PC-3 (cell line): Measurements from ENCODE around the gene ZSCAN1. TPM values are rescaled to one million over a fixed set of nuclear protein-coding genes. Genes with fewer than 3 reads are reported as not detected.

Experiments
- ATAC-seq: fragments of 200-7000 bp; cut with Tn5 transposase; 2 replicates; pipeline ENCODE4 v1.9.1; 2020; ENCODE audit warnings: mild to moderate bottlenecking, moderate library complexity
- BruUV-seq: library from RNA; stranded (reverse); fragments of 400-500 nt; replicated peaks from 2 replicates; lab custom pipeline; 2021; lab: Mats Ljungman, UMichigan
- CTCF ChIA-PET: fragments of 300-600 bp; sonication (Branson Sonifier 250); formaldehyde crosslinking; loops from one replicate; lab custom pipeline; 2022; ENCODE audit warnings: antibody characterized with exemption; lab: Charles Lee
- POLR2A ChIA-PET: fragments of 300-600 bp; sonication (Branson Sonifier 250); formaldehyde crosslinking; loops from one replicate; lab custom pipeline; 2022; ENCODE audit warnings: antibody characterized with exemption; ENCODE audit not compliant: unreplicated experiment; lab: Charles Lee
- DNase-seq: peaks from one replicate; pipeline ENCODE4 v3.0.0-alpha.2; 2015
- H2AFZ ChIP-seq: fragments of 300-600 bp; sonication (generic); 2 replicates; pipeline ENCODE4 v1.6.0; 2016; ENCODE audit warnings: antibody characterized with exemption, low read length
- H3F3A ChIP-seq: fragments of 300-600 bp; sonication (generic); one replicate; pipeline ENCODE4 v1.6.0; 2017; ENCODE audit warnings: antibody characterized with exemption, low read length, control low read depth, mild to moderate bottlenecking; ENCODE audit not compliant: unreplicated experiment
- H3K27ac ChIP-seq: fragments of 300-600 bp; sonication (generic); 2 replicates; pipeline ENCODE4 v1.5.1; 2016; ENCODE audit warnings: mild to moderate bottlenecking, low read length
- H3K27me3 ChIP-seq: fragments of 300-600 bp; sonication (generic); 2 replicates; pipeline ENCODE4 v1.6.1; 2016; ENCODE audit warnings: low read length, mixed read lengths
- H3K36me3 ChIP-seq: fragments of 300-600 bp; sonication (generic); 2 replicates; pipeline ENCODE4 v1.6.1; 2016; ENCODE audit warnings: low read depth, mixed run types, low read length, mixed read lengths
- H3K4me1 ChIP-seq: fragments of 300-600 bp; sonication (generic); 2 replicates; pipeline ENCODE4 v1.5.1; 2016; ENCODE audit warnings: low read length; ENCODE audit not compliant: insufficient read depth
- H3K4me2 ChIP-seq: fragments of 300-600 bp; sonication (generic); 2 replicates; pipeline ENCODE4 v1.6.0; 2016; ENCODE audit warnings: low read length
- H3K4me3 ChIP-seq: fragments of 300-600 bp; sonication (generic); 2 replicates; pipeline ENCODE4 v1.5.1; 2016; ENCODE audit warnings: mild to moderate bottlenecking, low read length, mixed read lengths
- H3K79me2 ChIP-seq: fragments of 300-600 bp; sonication (generic); 2 replicates; pipeline ENCODE4 v1.6.1; 2017; ENCODE audit warnings: low read length, mixed read lengths
- H3K9ac ChIP-seq: fragments of 300-600 bp; sonication (generic); 2 replicates; pipeline ENCODE4 v1.6.0; 2016; ENCODE audit warnings: mild to moderate bottlenecking, low read length
- H3K9me2 ChIP-seq: fragments of 300-600 bp; sonication (generic); replicated peaks from 2 replicates; pipeline ENCODE4 v1.6.1; 2016; ENCODE audit warnings: mixed run types, low read length, mixed read lengths
- H3K9me3 ChIP-seq: fragments of 300-600 bp; sonication (generic); 2 replicates; pipeline ENCODE4 v1.6.1; 2016; ENCODE audit warnings: low read length, mixed read lengths
- H4K20me1 ChIP-seq: fragments of 300-600 bp; sonication (generic); 2 replicates; pipeline ENCODE4 v1.6.1; 2016; ENCODE audit warnings: low read length, mixed read lengths
- EZH2 ChIP-seq: fragments of 300-600 bp; sonication (generic); IDR thresholded peaks from one replicate; pipeline ENCODE4 v1.6.1; 2017; ENCODE audit warnings: antibody characterized with exemption, mild to moderate bottlenecking, low read length; ENCODE audit not compliant: unreplicated experiment
- EZH2phosphoT487 ChIP-seq: fragments of 300-600 bp; sonication (generic); IDR thresholded peaks from 2 replicates; pipeline ENCODE4 v1.6.1; 2018; ENCODE audit warnings: mild to moderate bottlenecking, antibody characterized with exemption, low read length, borderline replicate concordance
- intact Hi-C: fragments of 100-400 bp; cut with micrococcal nuclease; formaldehyde crosslinking; loops from 2 replicates; pipeline ENCODE4 v1.9.0; 2023
- total RNA-seq: library from RNA; depleted of rRNA; stranded (reverse); fragments of >200 nt; gene quantifications from 2 replicates; pipeline ENCODE4 v1.2.3, GENCODE V29; 2014
- TF ChIP-seq, protein P1 (sequence below): fragments of 300-600 bp; sonication (generic); conservative IDR thresholded peaks from 2 replicates; pipeline ENCODE4 v1.5.1; 2017; ENCODE audit warnings: antibody characterized with exemption, low read depth, mild to moderate bottlenecking, low read length

Gene ZSCAN1
- total RNA-seq, 1 experiment from 2014 or later, result not detected

DNA sequence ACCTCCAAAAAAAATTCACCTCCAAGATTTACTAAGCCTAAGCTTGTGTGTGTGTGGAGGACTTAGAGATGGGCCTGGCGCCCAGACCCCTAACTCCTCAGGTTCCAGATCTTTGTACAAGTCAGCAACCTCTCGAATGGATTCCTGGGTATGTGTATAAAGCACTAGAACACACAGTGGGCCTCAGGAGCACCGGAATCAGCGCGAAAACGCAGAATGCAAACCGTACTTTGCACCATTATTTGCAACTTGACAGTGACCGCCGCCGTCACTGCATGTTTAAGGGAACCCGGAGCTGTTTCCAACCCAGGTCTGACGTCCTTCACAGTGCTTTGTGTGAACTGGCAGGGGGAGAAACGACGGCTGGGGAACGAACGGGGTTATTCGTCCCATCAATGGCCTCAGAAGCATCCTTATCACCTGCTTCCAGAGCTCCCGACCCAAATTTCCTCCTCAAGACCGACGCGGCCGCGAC, 31.9 kb upstream of the ZSCAN1 start:
- H3K4me3 ChIP-seq, result peak overlapping the region; percentile 86
- BruUV-seq, result TSS peak; percentile 41
- H3K4me2 ChIP-seq, result peak overlapping the region; percentile 91
- intact Hi-C loops, result no loop called here
- ChIA-PET POLR2A (no interaction called here), CTCF (no interaction called here)
- peaks cover 15% of the 10 kb centered on the region for H3K79me2 ChIP-seq
- TF ChIP-seq EZH2phosphoT487, result no peak
- no peak for TF ChIP-seq EZH2
- TF ChIP-seq, protein P1, sequence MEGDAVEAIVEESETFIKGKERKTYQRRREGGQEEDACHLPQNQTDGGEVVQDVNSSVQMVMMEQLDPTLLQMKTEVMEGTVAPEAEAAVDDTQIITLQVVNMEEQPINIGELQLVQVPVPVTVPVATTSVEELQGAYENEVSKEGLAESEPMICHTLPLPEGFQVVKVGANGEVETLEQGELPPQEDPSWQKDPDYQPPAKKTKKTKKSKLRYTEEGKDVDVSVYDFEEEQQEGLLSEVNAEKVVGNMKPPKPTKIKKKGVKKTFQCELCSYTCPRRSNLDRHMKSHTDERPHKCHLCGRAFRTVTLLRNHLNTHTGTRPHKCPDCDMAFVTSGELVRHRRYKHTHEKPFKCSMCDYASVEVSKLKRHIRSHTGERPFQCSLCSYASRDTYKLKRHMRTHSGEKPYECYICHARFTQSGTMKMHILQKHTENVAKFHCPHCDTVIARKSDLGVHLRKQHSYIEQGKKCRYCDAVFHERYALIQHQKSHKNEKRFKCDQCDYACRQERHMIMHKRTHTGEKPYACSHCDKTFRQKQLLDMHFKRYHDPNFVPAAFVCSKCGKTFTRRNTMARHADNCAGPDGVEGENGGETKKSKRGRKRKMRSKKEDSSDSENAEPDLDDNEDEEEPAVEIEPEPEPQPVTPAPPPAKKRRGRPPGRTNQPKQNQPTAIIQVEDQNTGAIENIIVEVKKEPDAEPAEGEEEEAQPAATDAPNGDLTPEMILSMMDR, result no peak
- no peaks in the 10 kb centered on the region for H3F3A ChIP-seq
- ATAC-seq (no peak), DNase-seq (no peak)
- no peaks in the 10 kb centered on the region for H4K20me1 ChIP-seq
- H3K4me1 ChIP-seq, result peaks cover 8% of the 10 kb centered on the region; the same call in 1 of the 2 replicates
- no peaks in the 10 kb centered on the region for H3K9me2 ChIP-seq
- H2AFZ ChIP-seq, result peak overlapping the region; percentile 100
- no peak overlapping the region for H3K27ac ChIP-seq
- H3K9me3 ChIP-seq, result peaks cover 80% of the 10 kb centered on the region
- peak overlapping the region; percentile 90 for H3K9ac ChIP-seq
- no peaks in the 10 kb centered on the region for H3K27me3 ChIP-seq
- H3K36me3 ChIP-seq, result peaks cover 81% of the 10 kb centered on the region

GRCh38 chr19:58002384-58003173, 31.2 kb upstream of the ZSCAN1 start, which contains the start of gene ZNF606:
TSS of gene ZNF606 (minus strand) at chr19:58002820. CDS start at chr19:58001319, 1,501 bp downstream.
- Histone ChIP-seq H3K36me3 (peaks cover 79% of the 10 kb centered on the region), H2AFZ (peak within 1 kb of the TSS; percentile 100), H3K4me2 (peak within 1 kb of the TSS; percentile 91), H3K4me1 (peaks cover 8% of the 10 kb centered on the region; the same call in 1 of the 2 replicates), H3K79me2 (peaks cover 15% of the 10 kb centered on the region), H3K27ac (peak within 1 kb of the TSS; percentile 20; the same call in 1 of the 2 replicates), H3K9ac (peak within 1 kb of the TSS; percentile 90), H3K9me3 (peaks cover 73% of the 10 kb centered on the region), H4K20me1 (no peaks in the 10 kb centered on the region), H3K27me3 (no peaks in the 10 kb centered on the region), H3K4me3 (peak within 1 kb of the TSS; percentile 86), H3K9me2 (no peaks in the 10 kb centered on the region), H3F3A (no peaks in the 10 kb centered on the region)
- ATAC-seq (peak; percentile 99), DNase-seq (peak; percentile 81)
- POLR2A ChIA-PET, result no interaction called here
- CTCF ChIA-PET, result no interaction called here
- intact Hi-C loops, result no loop called here
- BruUV-seq, result no TSS peak
- TF ChIP-seq, protein P1, result no peak
